Fibroblast of mammary gland (primary cell): Measurements from ENCODE around the gene C1QTNF2.

Experiments
- DNase-seq: peaks from one replicate; pipeline ENCODE4 v3.0.0-alpha.2; 2010; ENCODE audit warnings: low read depth
- H3K4me3 ChIP-seq: 2 replicates; pipeline ENCODE4 v1.5.1; 2011; ENCODE audit warnings: low read depth, mild to moderate bottlenecking, low read length, moderate library complexity; ENCODE audit not compliant: control insufficient read depth
- TF ChIP-seq, protein P1 (sequence below): conservative IDR thresholded peaks from 2 replicates; pipeline ENCODE4 v1.5.1; 2011; ENCODE audit warnings: low read depth, low read length, inconsistent platforms; ENCODE audit not compliant: control insufficient read depth, insufficient read depth

The C1QTNF2 gene

DNA sequence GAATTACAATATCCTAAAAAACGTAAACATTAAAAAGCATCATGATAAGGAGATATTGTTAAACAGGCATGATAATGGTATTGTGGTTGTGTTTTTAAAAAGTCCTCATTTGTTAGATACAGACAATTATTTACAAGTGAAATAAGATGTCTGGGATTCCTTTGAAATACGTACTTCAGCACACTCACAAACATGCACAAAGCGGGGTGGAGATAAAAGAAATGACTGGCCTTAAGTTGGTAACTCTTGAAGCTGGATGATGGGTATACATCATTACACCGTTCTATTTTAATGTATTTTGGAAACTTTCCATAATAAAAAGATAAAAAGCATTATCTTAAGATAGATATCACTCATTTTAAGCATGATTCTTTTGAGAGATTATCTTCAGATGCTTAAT is 28.4 kb upstream of the C1QTNF2 start:
- H3K4me3 ChIP-seq, result peak overlapping the region; percentile 93
- DNase-seq, result peak; percentile 50
- TF ChIP-seq, protein P1, sequence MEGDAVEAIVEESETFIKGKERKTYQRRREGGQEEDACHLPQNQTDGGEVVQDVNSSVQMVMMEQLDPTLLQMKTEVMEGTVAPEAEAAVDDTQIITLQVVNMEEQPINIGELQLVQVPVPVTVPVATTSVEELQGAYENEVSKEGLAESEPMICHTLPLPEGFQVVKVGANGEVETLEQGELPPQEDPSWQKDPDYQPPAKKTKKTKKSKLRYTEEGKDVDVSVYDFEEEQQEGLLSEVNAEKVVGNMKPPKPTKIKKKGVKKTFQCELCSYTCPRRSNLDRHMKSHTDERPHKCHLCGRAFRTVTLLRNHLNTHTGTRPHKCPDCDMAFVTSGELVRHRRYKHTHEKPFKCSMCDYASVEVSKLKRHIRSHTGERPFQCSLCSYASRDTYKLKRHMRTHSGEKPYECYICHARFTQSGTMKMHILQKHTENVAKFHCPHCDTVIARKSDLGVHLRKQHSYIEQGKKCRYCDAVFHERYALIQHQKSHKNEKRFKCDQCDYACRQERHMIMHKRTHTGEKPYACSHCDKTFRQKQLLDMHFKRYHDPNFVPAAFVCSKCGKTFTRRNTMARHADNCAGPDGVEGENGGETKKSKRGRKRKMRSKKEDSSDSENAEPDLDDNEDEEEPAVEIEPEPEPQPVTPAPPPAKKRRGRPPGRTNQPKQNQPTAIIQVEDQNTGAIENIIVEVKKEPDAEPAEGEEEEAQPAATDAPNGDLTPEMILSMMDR, result no peak

DNA sequence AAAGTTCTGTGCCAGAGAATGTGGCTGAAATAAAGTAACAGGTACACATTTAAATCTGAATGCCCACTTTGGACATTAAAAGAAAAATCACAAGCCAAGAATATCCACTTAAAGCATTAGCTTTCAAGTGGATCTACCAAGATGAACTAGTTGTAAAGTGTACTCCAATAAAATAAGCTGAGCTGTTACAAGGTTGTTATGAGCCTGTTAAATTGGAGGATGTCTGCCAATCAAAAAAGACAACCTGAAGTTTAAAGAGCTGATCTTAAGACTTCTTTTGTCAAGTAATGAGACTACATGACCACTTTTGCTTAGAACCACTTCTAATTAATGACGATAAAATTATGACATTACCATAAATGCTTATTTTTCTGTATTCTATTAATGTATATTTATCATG is 27.1 kb upstream of the C1QTNF2 start:
- no peak overlapping the region for H3K4me3 ChIP-seq
- TF ChIP-seq, protein P1, result no peak
- no peak for DNase-seq

DNA sequence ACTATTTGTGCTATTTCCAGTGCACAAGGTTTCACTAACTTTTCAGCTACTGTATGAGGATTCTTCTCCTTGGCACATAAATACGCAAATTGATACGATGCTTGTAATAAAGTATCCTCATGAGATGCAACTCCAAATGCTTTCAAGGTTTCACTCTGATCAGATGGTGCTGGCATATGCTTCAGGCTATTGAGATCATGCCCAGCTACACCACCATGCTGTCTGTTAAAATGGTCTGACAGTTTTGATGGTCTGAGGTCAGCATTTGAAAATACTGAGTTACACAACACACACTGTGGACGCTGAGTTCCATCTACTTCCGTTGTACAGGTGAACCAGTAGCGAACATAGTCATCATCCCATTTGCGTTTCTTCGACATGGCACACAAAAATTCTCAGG is 24.7 kb upstream of the C1QTNF2 start:
- TF ChIP-seq, protein P1, result no peak
- no peak for DNase-seq
- H3K4me3 ChIP-seq, result no peak overlapping the region

DNA sequence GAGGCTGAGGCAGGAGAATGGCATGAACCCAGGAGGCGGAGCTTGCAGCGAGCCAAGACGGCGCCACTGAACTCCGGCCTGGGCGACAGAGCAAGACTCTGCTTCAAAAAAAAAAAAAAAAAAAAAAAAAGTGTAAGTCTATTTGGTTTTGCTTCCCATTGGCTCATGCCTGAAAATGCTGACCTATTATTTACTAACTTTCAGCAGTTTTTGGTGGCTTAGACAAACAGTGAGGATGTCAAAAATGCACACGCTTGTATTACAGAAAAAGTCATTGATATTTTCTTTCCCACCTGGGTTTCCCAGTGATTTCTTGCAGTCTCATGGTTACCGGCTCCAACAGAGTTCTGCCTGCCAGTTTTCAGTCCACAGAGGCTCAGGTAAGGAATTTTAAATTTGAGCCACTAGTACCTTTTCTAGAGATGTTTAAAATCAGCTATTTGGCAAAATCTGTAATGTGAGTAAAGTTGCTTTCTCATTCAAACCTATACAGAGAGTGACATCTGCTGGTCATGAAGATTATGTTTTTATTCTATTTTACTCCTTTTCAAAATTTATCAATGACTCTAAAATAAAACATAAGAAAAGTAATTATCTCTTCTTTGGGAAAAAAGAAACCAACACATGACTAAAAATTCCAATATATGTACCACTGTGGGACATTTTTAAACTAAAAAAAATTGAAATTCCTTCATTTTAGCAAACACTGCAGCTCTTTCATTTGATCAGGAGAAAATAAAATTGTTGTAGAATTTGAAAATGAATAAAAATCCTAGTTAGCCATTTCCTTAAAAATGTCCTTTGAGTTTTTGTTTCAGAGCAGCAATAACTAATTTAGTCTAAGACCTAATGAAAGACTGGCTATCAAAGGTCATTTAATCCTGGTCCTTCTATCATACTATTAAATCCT is 20.6 kb upstream of the C1QTNF2 start:
- H3K4me3 ChIP-seq, result no peak overlapping the region
- TF ChIP-seq, protein P1, result peak; percentile 52
- DNase-seq, result peak; percentile 34

DNA sequence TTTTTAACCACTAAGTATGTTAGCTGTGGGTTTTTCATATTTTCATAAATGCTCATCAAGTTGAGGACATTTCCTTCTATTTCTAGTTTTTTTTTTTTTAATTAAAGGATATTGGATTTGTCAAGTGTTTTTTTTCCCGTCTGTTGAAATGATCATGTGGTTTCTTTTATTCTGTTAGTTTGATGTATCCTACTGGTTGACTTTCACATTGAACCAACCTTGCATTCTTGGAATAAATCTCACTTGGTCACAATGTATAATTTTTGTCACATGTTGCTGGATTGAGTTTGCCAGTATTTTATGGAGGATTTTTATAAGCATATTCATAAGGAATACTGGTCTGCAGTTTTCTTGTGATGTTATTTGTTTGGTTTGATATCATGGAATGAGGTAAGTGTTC is 17.0 kb upstream of the C1QTNF2 start:
- no peak for DNase-seq
- TF ChIP-seq, protein P1, result no peak
- H3K4me3 ChIP-seq, result no peak overlapping the region

DNA sequence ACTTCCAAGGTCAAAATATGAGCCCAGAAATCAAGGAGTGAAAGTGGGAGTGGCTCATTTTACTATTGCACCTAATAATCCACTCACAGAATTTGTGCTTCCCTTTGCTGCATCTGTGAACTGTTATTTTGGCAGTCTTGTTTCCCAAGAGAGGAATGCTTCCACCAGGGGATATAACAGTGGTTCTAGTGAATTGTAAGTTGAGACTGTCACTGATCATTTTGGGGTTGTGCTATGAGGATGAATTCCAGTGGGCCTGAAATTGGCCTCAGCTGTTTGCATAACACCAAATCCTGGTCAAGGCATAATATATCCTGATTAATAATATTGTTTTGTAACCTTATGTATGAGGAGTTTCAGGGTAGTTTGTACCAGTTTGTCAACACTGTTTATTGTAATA is 15.1 kb upstream of the C1QTNF2 start:
- DNase-seq, result no peak
- TF ChIP-seq, protein P1, result no peak
- no peak overlapping the region for H3K4me3 ChIP-seq
